ENCODE results near the gene TMEM222.

The TMEM222 gene

DNA sequence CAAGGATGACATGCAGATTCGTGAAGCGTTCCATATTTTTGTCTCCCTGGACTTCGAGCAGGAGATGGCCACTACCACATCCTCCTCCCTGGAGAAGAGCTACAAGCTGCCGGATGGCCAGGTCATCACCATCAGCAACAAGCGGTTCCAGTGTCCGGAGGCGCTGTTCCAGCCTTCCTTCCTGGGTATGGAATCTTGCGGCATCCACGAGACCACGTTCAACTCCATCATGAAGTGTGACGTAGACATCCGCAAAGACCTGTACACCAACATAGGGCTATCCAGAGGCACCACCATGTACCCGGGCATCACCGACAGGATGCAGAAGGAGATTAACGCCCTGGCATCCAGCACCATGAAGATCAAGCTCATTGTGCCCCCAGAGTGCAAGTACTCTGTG, 3.3 kb downstream of the TMEM222 start:
- no peaks in the 10 kb centered on the region; the same call in 1 of the 2 replicates for H4K20me1 ChIP-seq (ENCODE audit: low read depth, low read length)
- no peak overlapping the region for H2AFZ ChIP-seq (ENCODE audit: low read depth, low read length, severe bottlenecking)
- H3K79me2 ChIP-seq (ENCODE audit: insufficient read depth, low read length): peaks cover 77% of the 10 kb centered on the region
- no peaks in the 10 kb centered on the region for H3K9me2 ChIP-seq (replicated peaks; ENCODE audit: insufficient read depth, low read length)
- H3K4me2 ChIP-seq (ENCODE audit: low read depth, low read length, poor library complexity, severe bottlenecking): no peak overlapping the region
- H3K27me3 ChIP-seq (ENCODE audit: low read length): no peaks in the 10 kb centered on the region
- H3K36me3 ChIP-seq (ENCODE audit: low read length): peaks cover 8% of the 10 kb centered on the region; the same call in 1 of the 2 replicates
- H3K9ac ChIP-seq (ENCODE audit: low read length): no peak overlapping the region
- no peak for TF ChIP-seq EZH2phosphoT487 (conservative IDR thresholded peaks at IDR 0.05; ENCODE audit: low read length)
- TF ChIP-seq, protein P1, sequence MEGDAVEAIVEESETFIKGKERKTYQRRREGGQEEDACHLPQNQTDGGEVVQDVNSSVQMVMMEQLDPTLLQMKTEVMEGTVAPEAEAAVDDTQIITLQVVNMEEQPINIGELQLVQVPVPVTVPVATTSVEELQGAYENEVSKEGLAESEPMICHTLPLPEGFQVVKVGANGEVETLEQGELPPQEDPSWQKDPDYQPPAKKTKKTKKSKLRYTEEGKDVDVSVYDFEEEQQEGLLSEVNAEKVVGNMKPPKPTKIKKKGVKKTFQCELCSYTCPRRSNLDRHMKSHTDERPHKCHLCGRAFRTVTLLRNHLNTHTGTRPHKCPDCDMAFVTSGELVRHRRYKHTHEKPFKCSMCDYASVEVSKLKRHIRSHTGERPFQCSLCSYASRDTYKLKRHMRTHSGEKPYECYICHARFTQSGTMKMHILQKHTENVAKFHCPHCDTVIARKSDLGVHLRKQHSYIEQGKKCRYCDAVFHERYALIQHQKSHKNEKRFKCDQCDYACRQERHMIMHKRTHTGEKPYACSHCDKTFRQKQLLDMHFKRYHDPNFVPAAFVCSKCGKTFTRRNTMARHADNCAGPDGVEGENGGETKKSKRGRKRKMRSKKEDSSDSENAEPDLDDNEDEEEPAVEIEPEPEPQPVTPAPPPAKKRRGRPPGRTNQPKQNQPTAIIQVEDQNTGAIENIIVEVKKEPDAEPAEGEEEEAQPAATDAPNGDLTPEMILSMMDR (IDR thresholded peaks at IDR 0.05; ENCODE audit: insufficient read depth, low read length, poor library complexity, severe bottlenecking): no peak
- H3K27ac ChIP-seq (ENCODE audit: low read depth, low read length): no peak overlapping the region
- H3K9me3 ChIP-seq (ENCODE audit: insufficient read depth, low read length): no peaks in the 10 kb centered on the region
- no peaks in the 10 kb centered on the region for H3F3A ChIP-seq (ENCODE audit: insufficient read depth)
- H3K4me3 ChIP-seq (ENCODE audit: insufficient read depth, low read length, poor library complexity, severe bottlenecking): no peak overlapping the region

DNA sequence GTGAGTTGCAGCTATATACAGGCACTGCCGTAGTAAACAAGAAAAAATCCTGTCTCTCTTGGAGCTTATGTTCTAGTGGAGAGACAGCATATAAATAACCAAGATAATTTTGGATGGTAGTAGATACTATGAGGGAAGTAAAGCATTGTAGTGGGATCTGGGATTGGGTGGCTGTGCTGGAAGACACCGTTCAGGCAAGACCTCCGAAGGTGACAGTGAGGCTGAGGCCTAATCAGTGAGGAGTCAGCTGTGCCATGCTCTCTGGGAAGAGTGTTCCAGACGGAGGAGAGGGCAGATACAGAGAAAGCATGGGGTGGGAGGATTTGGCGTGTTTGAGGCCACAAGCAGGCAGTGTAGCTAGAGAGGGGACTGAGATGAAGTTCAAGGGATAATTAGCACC, 6.0 kb downstream of the TMEM222 start:
- Histone ChIP-seq H3F3A (ENCODE audit: insufficient read depth) (no peaks in the 10 kb centered on the region), H3K9ac (ENCODE audit: low read length) (no peak overlapping the region), H3K4me2 (ENCODE audit: low read depth, low read length, poor library complexity, severe bottlenecking) (no peak overlapping the region), H4K20me1 (ENCODE audit: low read depth, low read length) (no peaks in the 10 kb centered on the region; the same call in 1 of the 2 replicates), H3K27me3 (ENCODE audit: low read length) (no peaks in the 10 kb centered on the region), H2AFZ (ENCODE audit: low read depth, low read length, severe bottlenecking) (no peak overlapping the region), H3K4me3 (ENCODE audit: insufficient read depth, low read length, poor library complexity, severe bottlenecking) (no peak overlapping the region), H3K9me2 (replicated peaks; ENCODE audit: insufficient read depth, low read length) (no peaks in the 10 kb centered on the region), H3K27ac (ENCODE audit: low read depth, low read length) (no peak overlapping the region), H3K79me2 (ENCODE audit: insufficient read depth, low read length) (peaks cover 75% of the 10 kb centered on the region), H3K36me3 (ENCODE audit: low read length) (peaks cover 8% of the 10 kb centered on the region; the same call in 1 of the 2 replicates), H3K9me3 (ENCODE audit: insufficient read depth, low read length) (no peaks in the 10 kb centered on the region)
- TF ChIP-seq, protein P1 (IDR thresholded peaks at IDR 0.05; ENCODE audit: insufficient read depth, low read length, poor library complexity, severe bottlenecking): no peak
- no peak for TF ChIP-seq EZH2phosphoT487 (conservative IDR thresholded peaks at IDR 0.05; ENCODE audit: low read length)

DNA sequence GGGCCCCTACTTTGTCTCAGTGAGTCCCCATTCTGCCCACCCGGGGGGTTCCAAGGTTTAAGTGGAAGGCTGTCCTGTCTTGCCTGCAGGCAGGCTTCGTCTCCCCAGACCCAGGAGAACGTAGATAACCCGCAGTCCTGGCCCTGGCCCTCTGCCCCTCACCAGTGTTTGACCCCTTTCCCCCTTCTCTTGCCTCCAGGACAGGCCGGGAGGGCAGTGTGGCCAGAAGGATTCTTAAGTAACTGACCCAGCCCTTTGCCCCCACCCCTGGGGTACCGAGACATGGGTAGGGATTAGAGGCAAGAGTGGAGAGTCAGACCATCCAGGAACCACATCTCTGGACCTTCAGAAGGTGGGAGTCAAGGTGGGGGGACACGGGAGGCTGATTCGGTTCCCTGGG, 8.8 kb downstream of the TMEM222 start:
- Histone ChIP-seq H3K9me3 (ENCODE audit: insufficient read depth, low read length) (no peaks in the 10 kb centered on the region), H4K20me1 (ENCODE audit: low read depth, low read length) (no peaks in the 10 kb centered on the region; the same call in 1 of the 2 replicates), H3K79me2 (ENCODE audit: insufficient read depth, low read length) (peaks cover 47% of the 10 kb centered on the region), H2AFZ (ENCODE audit: low read depth, low read length, severe bottlenecking) (no peak overlapping the region), H3K36me3 (ENCODE audit: low read length) (peaks cover 8% of the 10 kb centered on the region; the same call in 1 of the 2 replicates), H3K27me3 (ENCODE audit: low read length) (no peaks in the 10 kb centered on the region), H3K4me2 (ENCODE audit: low read depth, low read length, poor library complexity, severe bottlenecking) (no peak overlapping the region), H3F3A (ENCODE audit: insufficient read depth) (no peaks in the 10 kb centered on the region), H3K27ac (ENCODE audit: low read depth, low read length) (no peak overlapping the region), H3K4me3 (ENCODE audit: insufficient read depth, low read length, poor library complexity, severe bottlenecking) (no peak overlapping the region), H3K9me2 (replicated peaks; ENCODE audit: insufficient read depth, low read length) (no peaks in the 10 kb centered on the region), H3K9ac (ENCODE audit: low read length) (no peak overlapping the region)
- no peak for TF ChIP-seq EZH2phosphoT487 (conservative IDR thresholded peaks at IDR 0.05; ENCODE audit: low read length)
- TF ChIP-seq, protein P1 (IDR thresholded peaks at IDR 0.05; ENCODE audit: insufficient read depth, low read length, poor library complexity, severe bottlenecking): no peak
